GM12891 (cell line): ENCODE results near the gene TRIM63.

Experiments
- DNase-seq: peaks from one replicate; pipeline ENCODE4 v3.0.0; 2011; ENCODE audit warnings: low spot score; ENCODE audit not compliant: insufficient read length
- FAIRE-seq: peaks from 2 replicates; lab custom pipeline; 2011; peaks lifted over from hg19 to GRCh38; lab: Jason Lieb, UNC
- PAX5 ChIP-seq: IDR thresholded peaks from 2 replicates; pipeline ENCODE4 v1.6.1; 2011; ENCODE audit warnings: low read length, moderate library complexity, mild to moderate bottlenecking; ENCODE audit not compliant: insufficient read depth, severe bottlenecking
- POLR2A ChIP-seq: IDR thresholded peaks from 2 replicates; pipeline ENCODE4 v1.6.1; 2011; ENCODE audit warnings: low read depth, low read length, control low read depth
- POLR2AphosphoS5 ChIP-seq: IDR thresholded peaks from 2 replicates; pipeline ENCODE4 v1.6.1; 2011; ENCODE audit warnings: low read depth, low read length, control low read depth
- POU2F2 ChIP-seq: IDR thresholded peaks from 2 replicates; pipeline ENCODE4 v1.6.1; 2011; ENCODE audit warnings: low read depth, mild to moderate bottlenecking, control low read depth, low read length, moderate library complexity
- SPI1 ChIP-seq: IDR thresholded peaks from 2 replicates; pipeline ENCODE4 v1.6.1; 2011; ENCODE audit warnings: low read depth, low read length, control low read depth
- TAF1 ChIP-seq: IDR thresholded peaks from 2 replicates; pipeline ENCODE4 v1.6.1; 2011; ENCODE audit warnings: low read depth, low read length, control low read depth

Gene TRIM63

GRCh38 chr1:26059906-26060305 lies 7.5 kb downstream of the TRIM63 start:
- FAIRE-seq (no peak), DNase-seq (no peak)
- TF ChIP-seq POLR2A: no peak
- no peak for TF ChIP-seq PAX5
- no peak for TF ChIP-seq POLR2AphosphoS5
- TF ChIP-seq SPI1: no peak
- TF ChIP-seq POU2F2: no peak
- no peak for TF ChIP-seq TAF1

GRCh38 chr1:26058052-26058595 lies 9.3 kb downstream of the TRIM63 start:
- DNase-seq: no peak
- TF ChIP-seq SPI1: no peak
- no peak for TF ChIP-seq TAF1
- no peak for TF ChIP-seq POLR2A
- TF ChIP-seq PAX5: no peak
- TF ChIP-seq POU2F2: no peak
- no peak for TF ChIP-seq POLR2AphosphoS5
- FAIRE-seq: no peak

- DNase-seq (no peak), FAIRE-seq (no peak)
- no peak for TF ChIP-seq POLR2AphosphoS5
- TF ChIP-seq SPI1: no peak
- TF ChIP-seq PAX5: no peak
- TF ChIP-seq POU2F2: no peak
- no peak for TF ChIP-seq TAF1
Measured at GRCh38 chr1:26057189-26057588, 10.2 kb downstream of the TRIM63 start.

GRCh38 chr1:26055041-26055440 lies 12.4 kb downstream of the TRIM63 start:
- DNase-seq: no peak
- TF ChIP-seq TAF1: no peak
- no peak for TF ChIP-seq POU2F2
- no peak for TF ChIP-seq POLR2A
- TF ChIP-seq SPI1: no peak
- TF ChIP-seq PAX5: no peak
- no peak for TF ChIP-seq POLR2AphosphoS5
- FAIRE-seq: no peak

- TF ChIP-seq POU2F2: no peak
- TF ChIP-seq POLR2AphosphoS5: no peak
- FAIRE-seq (no peak), DNase-seq (no peak)
Measured at GRCh38 chr1:26053718-26054560, 13.5 kb downstream of the TRIM63 start.

- no peak for TF ChIP-seq PAX5
- TF ChIP-seq SPI1: no peak
- no peak for TF ChIP-seq TAF1
- TF ChIP-seq POU2F2: no peak
- TF ChIP-seq POLR2AphosphoS5: no peak
- TF ChIP-seq POLR2A: no peak
- no peak for DNase-seq
- no peak for FAIRE-seq
Measured at GRCh38 chr1:26050248-26050640, 17.2 kb downstream of the TRIM63 start.

GRCh38 chr1:26049531-26050247 lies 17.7 kb downstream of the TRIM63 start:
- no peak for TF ChIP-seq POLR2AphosphoS5
- TF ChIP-seq SPI1: no peak
- no peak for TF ChIP-seq TAF1
- DNase-seq (no peak), FAIRE-seq (no peak)

GRCh38 chr1:26047278-26047874 lies 20.1 kb downstream of the TRIM63 start:
- DNase-seq (no peak), FAIRE-seq (no peak)
- no peak for TF ChIP-seq POLR2A
- TF ChIP-seq POLR2AphosphoS5: no peak
- TF ChIP-seq SPI1: no peak
- no peak for TF ChIP-seq TAF1
- TF ChIP-seq PAX5: no peak
- no peak for TF ChIP-seq POU2F2

GRCh38 chr1:26046246-26047095 lies 21.0 kb downstream of the TRIM63 start:
- no peak for FAIRE-seq
- DNase-seq: no peak
- TF ChIP-seq POLR2A: no peak
- no peak for TF ChIP-seq SPI1
- no peak for TF ChIP-seq PAX5
- no peak for TF ChIP-seq TAF1
- TF ChIP-seq POU2F2: no peak
- TF ChIP-seq POLR2AphosphoS5: no peak
